HCT116 (cell line): ENCODE data around the gene TGFBR3L. TPM values are rescaled to one million over a fixed set of nuclear protein-coding genes. Genes with fewer than 3 reads are reported as not detected.

Experiments used
- ATAC-seq: fragments of 200-7000 bp; cut with Tn5 transposase; 2 replicates; pipeline ENCODE4 v1.9.1; 2020; ENCODE audit warnings: mild to moderate bottlenecking, moderate library complexity
- BruUV-seq: library from RNA; stranded (reverse); fragments of 400-500 nt; replicated peaks from 2 replicates; lab custom pipeline; 2021; lab: Mats Ljungman, UMichigan
- CTCF ChIA-PET: fragments of 300-600 bp; sonication (Branson Sonifier 250); formaldehyde crosslinking; loops from one replicate; lab custom pipeline; 2021; ENCODE audit warnings: antibody characterized with exemption; lab: Charles Lee
- POLR2A ChIA-PET: fragments of 300-600, 350-600 bp; sonication (Branson Sonifier 250); formaldehyde crosslinking; loops from one replicate; lab custom pipeline; 2021; ENCODE audit warnings: antibody characterized with exemption; lab: Charles Lee
- RAD21 ChIA-PET, 2 experiments: fragments of 300-600 bp; sonication (Branson Sonifier 250); formaldehyde crosslinking; loops; one replicate each; lab custom pipeline; 2023; ENCODE audit warnings: low total read pairs in 2 of 2; ENCODE audit not compliant: uncharacterized antibody in 2 of 2, unreplicated experiment in 2 of 2, low non-redundant PET in 1 of 2; lab: Charles Lee
- DNase-seq: peaks from one replicate; pipeline ENCODE4 v3.0.0-alpha.2; 2010; ENCODE audit warnings: low read depth, low spot score
- H2AFZ ChIP-seq: fragments of 200-600 bp; shearing (Covaris generic), sonication (generic); 2 replicates; pipeline ENCODE4 v1.6.1; 2017; ENCODE audit warnings: low read depth, mixed run types, mixed read lengths, antibody characterized with exemption, low read length; ENCODE audit not compliant: poor library complexity, severe bottlenecking
- H3K27ac ChIP-seq: 2 replicates; pipeline ENCODE4 v1.5.1; 2012; ENCODE audit warnings: low read depth, low read length
- H3K27me3 ChIP-seq: fragments of 200-600 bp; sonication (generic); 2 replicates; pipeline ENCODE4 v1.6.1; 2016; ENCODE audit warnings: mixed run types, low read length, mixed read lengths; ENCODE audit not compliant: insufficient read depth
- H3K36me3 ChIP-seq, 2 experiments: fragments of 200-500 bp in 1 of 2; fragments of 200-600 bp in 1 of 2; sonication (Bioruptor generic) in 1 of 2; sonication (generic) in 1 of 2; 2 replicates each; pipeline versions ENCODE4 v1.5.1 to v1.6.1; 2014 to 2016; ENCODE audit warnings: low read length in 2 of 2, inconsistent platforms in 1 of 2, mixed read lengths in 1 of 2, mixed run types in 1 of 2; ENCODE audit not compliant: insufficient read depth in 2 of 2, control insufficient read depth in 1 of 2
- H3K4me1 ChIP-seq, 2 experiments: fragments of 200-600 bp in 1 of 2; sonication (generic) in 1 of 2; 2 replicates each; pipeline versions ENCODE4 v1.5.1 to v1.6.1; 2012 to 2017; ENCODE audit warnings: low read length in 2 of 2, inconsistent platforms in 1 of 2, mild to moderate bottlenecking in 1 of 2, mixed read lengths in 1 of 2, mixed run types in 1 of 2, moderate library complexity in 1 of 2; ENCODE audit not compliant: insufficient read depth in 2 of 2, control insufficient read depth in 1 of 2
- H3K4me2 ChIP-seq: fragments of 200-600 bp; sonication (generic); 2 replicates; pipeline ENCODE4 v1.6.1; 2017; ENCODE audit warnings: mixed run types, low read length, mixed read lengths
- H3K4me3 ChIP-seq, 2 experiments: fragments of 200-600 bp in 1 of 2; sonication (generic) in 1 of 2; replicated peaks in 1 of 2; 2 replicates each; pipeline ENCODE4 v1.5.1; 2011 to 2016; ENCODE audit warnings: low read length in 2 of 2, control low read depth in 1 of 2, low read depth in 1 of 2, mild to moderate bottlenecking in 1 of 2, mixed read lengths in 1 of 2, mixed run types in 1 of 2
- H3K79me2 ChIP-seq: fragments of 200-600 bp; sonication (generic); 2 replicates; pipeline ENCODE4 v1.6.1; 2017; ENCODE audit warnings: mild to moderate bottlenecking, mixed run types, low read length, moderate library complexity, mixed read lengths; ENCODE audit not compliant: insufficient read depth
- H3K9ac ChIP-seq: fragments of 200-600 bp; sonication (generic); 2 replicates; pipeline ENCODE4 v1.6.1; 2016; ENCODE audit warnings: low read length, mixed read lengths
- H3K9me2 ChIP-seq: fragments of 200-600 bp; sonication (generic), shearing (Covaris generic); 2 replicates; pipeline ENCODE4 v1.6.1; 2017; ENCODE audit warnings: mixed run types, mild to moderate bottlenecking, moderate library complexity; ENCODE audit not compliant: insufficient read depth
- H3K9me3 ChIP-seq, 2 experiments: fragments of 200-500 bp in 1 of 2; fragments of 200-600 bp in 1 of 2; sonication (Bioruptor generic) in 1 of 2; sonication (generic) in 1 of 2; 2 replicates each; pipeline ENCODE4 v1.6.1; 2014 to 2017; ENCODE audit warnings: low read length in 2 of 2, mixed read lengths in 2 of 2, inconsistent platforms in 1 of 2, low read depth in 1 of 2, mild to moderate bottlenecking in 1 of 2, mixed run types in 1 of 2, moderate library complexity in 1 of 2; ENCODE audit not compliant: control insufficient read depth in 1 of 2, insufficient read depth in 1 of 2
- H4K20me1 ChIP-seq: fragments of 200-600 bp; sonication (generic), shearing (Covaris generic); 2 replicates; pipeline ENCODE4 v1.6.1; 2017; ENCODE audit warnings: mixed run types, mild to moderate bottlenecking, moderate library complexity; ENCODE audit not compliant: insufficient read depth
- EGR1 ChIP-seq: IDR thresholded peaks from 2 replicates; pipeline ENCODE4 v1.6.1; 2012; ENCODE audit warnings: low read depth
- ELF1 ChIP-seq: IDR thresholded peaks from 2 replicates; pipeline ENCODE4 v1.6.1; 2012; ENCODE audit warnings: low read depth, borderline replicate concordance
- JUND ChIP-seq: IDR thresholded peaks from 2 replicates; pipeline ENCODE4 v1.6.1; 2012
- POLR2A ChIP-seq: IDR thresholded peaks from 2 replicates; pipeline ENCODE4 v1.7.0; 2011; ENCODE audit warnings: borderline replicate concordance; ENCODE audit not compliant: insufficient read depth, insufficient read length; ENCODE audit errors: extremely low read depth
- POLR2AphosphoS5 ChIP-seq: IDR thresholded peaks from 2 replicates; pipeline ENCODE4 v1.6.1; 2011; ENCODE audit warnings: mild to moderate bottlenecking, low read depth, low read length, moderate library complexity
- SIN3A ChIP-seq: IDR thresholded peaks from 2 replicates; pipeline ENCODE4 v1.6.1; 2012; ENCODE audit warnings: low read depth
- SRF ChIP-seq: IDR thresholded peaks from 2 replicates; pipeline ENCODE4 v1.6.1; 2012; ENCODE audit warnings: low read depth
- ZFX ChIP-seq: fragments of 450-650 bp; IDR thresholded peaks from 2 replicates; pipeline ENCODE4 v1.6.1; 2017
- intact Hi-C: fragments of 100-400 bp; cut with micrococcal nuclease; formaldehyde crosslinking; loops from 2 replicates; pipeline ENCODE4 v1.10.0; 2022
- total RNA-seq: library from RNA; stranded (reverse); gene quantifications from one replicate; pipeline ENCODE4 v1.2.1, GENCODE V29; 2021; ENCODE audit not compliant: unreplicated experiment
- TF ChIP-seq, protein P1 (sequence below): IDR thresholded peaks from 2 replicates; pipeline ENCODE4 v1.6.1; 2012
- TF ChIP-seq, protein P2 (sequence below): IDR thresholded peaks from 2 replicates; pipeline ENCODE4 v1.6.1; 2012; ENCODE audit warnings: low read depth

Gene TGFBR3L
- total RNA-seq, 1 experiment from 2014 or later = 30.9 TPM

DNA sequence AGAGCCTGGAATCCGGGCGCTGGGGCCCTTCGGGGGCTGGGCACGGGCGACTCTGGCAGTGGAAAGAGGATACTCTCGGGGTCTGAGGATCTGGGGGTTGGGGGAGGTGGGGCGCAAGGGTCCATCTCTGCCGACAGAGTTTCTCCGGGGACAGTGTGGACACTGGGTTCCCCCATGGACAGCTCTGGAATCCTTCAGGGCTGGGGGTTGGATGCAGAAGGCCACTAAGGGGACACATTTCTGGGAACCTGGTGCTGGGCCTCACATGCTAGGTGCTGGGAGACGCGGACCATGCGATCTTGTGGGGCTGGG, 2.3 kb downstream of the TGFBR3L start:
- Histone ChIP-seq H3K27ac (peak overlapping the region; percentile 89), H3K9ac (peak overlapping the region; percentile 89), H3K9me2 (no peaks in the 10 kb centered on the region), H2AFZ (peak overlapping the region; percentile 14), H3K9me3 (no peaks in the 10 kb centered on the region), H3K36me3 (peaks cover 1 to 4% of the 10 kb centered on the region in 2 experiments; a peak in 3 of 4 replicates), H4K20me1 (no peaks in the 10 kb centered on the region), H3K4me2 (peak overlapping the region; percentile 91), H3K4me3 (peak overlapping the region; percentile 66 to 74), H3K27me3 (no peaks in the 10 kb centered on the region), H3K79me2 (peaks cover 10% of the 10 kb centered on the region; the same call in 1 of the 2 replicates), H3K4me1 (peaks cover 21 to 57% of the 10 kb centered on the region in 2 experiments; a peak in 3 of 4 replicates)
- POLR2A ChIA-PET = interaction anchor here (1.3 to 1.7 kb wide), 2 partner anchors 14 to 27 kb away, joined by 5 to 6 read pairs; partner anchors contain the start of genes MAP2K7 and TIMM44
- RAD21 ChIA-PET = no interaction called here
- TF ChIP-seq, protein P1, sequence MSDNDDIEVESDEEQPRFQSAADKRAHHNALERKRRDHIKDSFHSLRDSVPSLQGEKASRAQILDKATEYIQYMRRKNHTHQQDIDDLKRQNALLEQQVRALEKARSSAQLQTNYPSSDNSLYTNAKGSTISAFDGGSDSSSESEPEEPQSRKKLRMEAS = no peak
- TF ChIP-seq EGR1 (no peak), POLR2AphosphoS5 (no peak), JUND (no peak), SRF (no peak), ELF1 (no peak), ZFX (no peak), POLR2A (no peak), SIN3A (no peak)
- TF ChIP-seq, protein P2, sequence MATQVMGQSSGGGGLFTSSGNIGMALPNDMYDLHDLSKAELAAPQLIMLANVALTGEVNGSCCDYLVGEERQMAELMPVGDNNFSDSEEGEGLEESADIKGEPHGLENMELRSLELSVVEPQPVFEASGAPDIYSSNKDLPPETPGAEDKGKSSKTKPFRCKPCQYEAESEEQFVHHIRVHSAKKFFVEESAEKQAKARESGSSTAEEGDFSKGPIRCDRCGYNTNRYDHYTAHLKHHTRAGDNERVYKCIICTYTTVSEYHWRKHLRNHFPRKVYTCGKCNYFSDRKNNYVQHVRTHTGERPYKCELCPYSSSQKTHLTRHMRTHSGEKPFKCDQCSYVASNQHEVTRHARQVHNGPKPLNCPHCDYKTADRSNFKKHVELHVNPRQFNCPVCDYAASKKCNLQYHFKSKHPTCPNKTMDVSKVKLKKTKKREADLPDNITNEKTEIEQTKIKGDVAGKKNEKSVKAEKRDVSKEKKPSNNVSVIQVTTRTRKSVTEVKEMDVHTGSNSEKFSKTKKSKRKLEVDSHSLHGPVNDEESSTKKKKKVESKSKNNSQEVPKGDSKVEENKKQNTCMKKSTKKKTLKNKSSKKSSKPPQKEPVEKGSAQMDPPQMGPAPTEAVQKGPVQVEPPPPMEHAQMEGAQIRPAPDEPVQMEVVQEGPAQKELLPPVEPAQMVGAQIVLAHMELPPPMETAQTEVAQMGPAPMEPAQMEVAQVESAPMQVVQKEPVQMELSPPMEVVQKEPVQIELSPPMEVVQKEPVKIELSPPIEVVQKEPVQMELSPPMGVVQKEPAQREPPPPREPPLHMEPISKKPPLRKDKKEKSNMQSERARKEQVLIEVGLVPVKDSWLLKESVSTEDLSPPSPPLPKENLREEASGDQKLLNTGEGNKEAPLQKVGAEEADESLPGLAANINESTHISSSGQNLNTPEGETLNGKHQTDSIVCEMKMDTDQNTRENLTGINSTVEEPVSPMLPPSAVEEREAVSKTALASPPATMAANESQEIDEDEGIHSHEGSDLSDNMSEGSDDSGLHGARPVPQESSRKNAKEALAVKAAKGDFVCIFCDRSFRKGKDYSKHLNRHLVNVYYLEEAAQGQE = no peak
- DNase-seq (no peak), ATAC-seq (peak; percentile 0; the same call in 1 of the 2 replicates)
- no TSS peak for BruUV-seq
- CTCF ChIA-PET = interaction anchor here (1.0 to 1.3 kb wide), 2 partner anchors 13 to 86 kb away, joined by 4 to 6 read pairs; partner anchors contain the start of gene MAP2K7
- intact Hi-C loops = no loop called here
